Stimulated activated CD4-positive, alpha-beta T cell treated with anti-CD3 and anti-CD28 coated beads, Interleukin-12 subunit alpha, Interleukin-12 subunit beta, amount 100 ng/mL, for 48 hours (primary cell): Measurements from ENCODE around the gene PROP1.
"Not testable (repeated sequence)": the region's sequence is repeated elsewhere in the genome, so short reads cannot be mapped to it uniquely, and the experiment has no call there.

ENCODE experiments used
- DNase-seq, 3 donors: peaks; one replicate each; pipeline ENCODE4 v3.0.0-alpha.2; 2020; ENCODE audit warnings: low read depth in 2 of 3, low spot score in 1 of 3

PROP1 gene

DNA sequence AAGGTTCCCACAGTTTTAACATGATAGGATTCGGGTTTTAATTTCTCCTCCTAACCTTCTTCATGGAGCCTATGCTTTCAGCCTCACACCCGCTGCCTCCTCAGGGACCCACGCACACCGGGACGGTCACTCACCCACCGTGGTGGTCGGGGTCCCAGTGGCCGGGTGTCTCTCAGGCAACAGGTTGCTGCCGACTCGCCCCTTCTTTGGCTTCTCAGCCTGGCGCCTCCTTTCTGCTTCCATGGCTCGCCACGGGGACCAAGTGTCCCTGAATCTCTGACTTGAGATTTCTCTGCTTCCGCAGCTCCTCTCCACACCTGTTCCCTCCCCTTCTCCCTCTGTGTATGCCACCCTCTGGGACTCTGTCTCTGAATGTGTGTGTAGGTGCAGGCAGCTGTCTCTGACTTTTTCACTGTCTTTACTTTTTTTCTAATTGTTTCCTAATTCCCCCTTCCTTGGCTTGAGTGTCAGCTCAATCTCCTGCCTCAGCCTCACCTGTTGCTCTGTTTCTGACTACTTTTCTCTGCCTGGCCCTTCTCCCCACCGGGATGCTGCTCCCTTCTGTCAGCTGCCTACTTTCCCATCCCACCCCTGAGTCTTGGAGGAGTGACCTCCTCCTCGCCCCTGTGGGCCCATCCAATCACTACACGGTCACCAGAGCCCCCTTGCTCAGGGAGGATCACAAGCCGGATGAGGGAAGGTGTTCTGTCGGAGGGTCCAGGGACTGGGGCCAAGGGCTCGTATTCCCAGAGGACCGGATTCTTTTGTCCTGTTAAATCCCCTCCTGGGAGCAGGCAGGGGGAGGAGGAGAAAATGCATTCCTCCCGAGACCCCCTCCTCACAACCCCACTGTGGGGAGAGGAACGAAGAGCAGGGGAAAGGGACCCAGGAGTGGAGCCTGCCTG, at the start of gene PROP1:
Gene PROP1, minus strand, starts transcription at position 552 of the 905 bp plus-strand sequence. Its CDS starts 309 bp downstream, at position 243.
- no peak for DNase-seq

GRCh38 chr5:178019379-178020030, 23.5 kb upstream of the PROP1 start:
- not testable (repeated sequence) for DNase-seq

DNA sequence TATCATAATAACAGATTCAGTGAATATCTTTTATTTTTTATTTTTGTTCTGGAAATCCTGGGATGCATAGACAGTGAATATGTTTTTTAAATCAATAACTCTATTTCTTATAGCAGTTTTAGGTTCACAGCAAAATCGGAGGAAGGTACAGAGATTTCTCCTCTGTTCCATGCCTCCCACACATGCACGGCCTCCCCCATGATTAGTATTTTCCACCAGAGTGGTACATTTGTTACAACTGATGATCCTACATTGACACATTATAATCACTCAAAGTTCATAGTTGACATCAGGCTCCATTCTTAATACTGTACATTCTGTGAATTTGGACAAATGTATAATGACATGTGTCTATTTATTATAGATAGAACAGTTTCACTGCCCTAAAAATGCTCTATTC, 16.7 kb upstream of the PROP1 start:
- not testable (repeated sequence) for DNase-seq

- not testable (repeated sequence) for DNase-seq
Observed at GRCh38 chr5:178011816-178012554, 15.9 kb upstream of the PROP1 start.

DNA sequence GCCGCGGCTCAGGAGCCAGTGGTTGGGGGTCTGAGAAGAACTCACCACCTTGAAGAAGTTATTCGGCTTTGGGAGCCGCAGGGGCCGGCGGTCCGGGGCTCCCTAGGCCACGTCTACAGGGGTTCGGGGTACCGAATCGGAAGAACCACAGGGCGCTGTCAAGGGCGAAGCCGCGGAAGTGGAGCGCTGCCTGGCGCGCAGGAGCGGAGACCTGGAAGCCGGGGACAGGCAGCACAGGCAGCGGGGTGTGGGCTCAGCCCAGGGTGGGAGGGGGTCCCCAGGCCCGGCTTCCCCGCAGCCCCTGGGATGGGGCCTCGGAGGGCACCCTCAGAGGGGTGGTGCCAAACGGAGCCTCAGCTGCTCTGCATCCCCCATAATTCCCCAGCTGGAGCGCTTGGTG, 11.2 kb upstream of the PROP1 start:
- not testable (repeated sequence) for DNase-seq

- DNase-seq = peak; percentile 43 to 74 (median 57)
Observed at GRCh38 chr5:178006536-178007231, 10.6 kb upstream of the PROP1 start.

DNA sequence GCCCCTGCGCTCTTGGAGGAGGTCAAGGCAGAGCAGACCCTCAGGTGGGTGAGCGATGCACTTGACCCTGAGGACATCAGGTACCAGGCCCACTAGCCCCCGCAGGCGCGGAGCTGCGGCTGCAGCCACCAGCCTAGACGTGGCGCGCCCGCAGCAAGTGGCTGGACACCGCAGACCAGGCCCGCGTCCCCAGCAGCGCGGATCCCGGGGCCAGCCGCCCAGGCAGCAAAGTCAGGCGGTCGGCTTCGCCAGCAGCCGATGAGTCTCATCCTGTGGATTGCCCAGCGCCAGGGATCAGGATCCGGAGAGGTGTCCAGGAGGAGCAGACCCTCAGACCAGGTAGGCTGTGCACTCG, 10.1 kb upstream of the PROP1 start:
- not testable (repeated sequence) for DNase-seq

- DNase-seq = no peak
Observed at GRCh38 chr5:177997846-177998245, 1.8 kb upstream of the PROP1 start.

DNA sequence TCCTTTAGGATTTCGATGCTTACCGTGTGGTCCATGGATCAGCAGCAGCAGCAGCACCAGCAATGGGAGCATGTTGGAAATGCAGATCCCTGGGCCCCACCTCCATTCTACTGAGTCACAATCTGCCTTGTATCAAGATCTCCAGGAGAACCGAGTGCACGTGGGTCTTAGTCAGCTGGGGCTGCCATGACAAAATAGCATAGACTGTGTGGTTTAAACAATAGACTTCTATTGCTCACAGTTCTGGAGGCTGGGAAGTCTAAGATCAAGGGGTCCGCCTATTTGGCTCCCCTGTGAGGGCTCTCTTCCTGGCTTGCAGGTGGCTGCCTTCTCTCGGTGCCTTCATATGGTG, 1.3 kb upstream of the PROP1 start:
- no peak for DNase-seq

GRCh38 chr5:177996660-177997318, 747 bp upstream of the PROP1 start:
- DNase-seq = no peak

GRCh38 chr5:177994561-177995190, 1.4 kb downstream of the PROP1 start:
- no peak for DNase-seq

DNA sequence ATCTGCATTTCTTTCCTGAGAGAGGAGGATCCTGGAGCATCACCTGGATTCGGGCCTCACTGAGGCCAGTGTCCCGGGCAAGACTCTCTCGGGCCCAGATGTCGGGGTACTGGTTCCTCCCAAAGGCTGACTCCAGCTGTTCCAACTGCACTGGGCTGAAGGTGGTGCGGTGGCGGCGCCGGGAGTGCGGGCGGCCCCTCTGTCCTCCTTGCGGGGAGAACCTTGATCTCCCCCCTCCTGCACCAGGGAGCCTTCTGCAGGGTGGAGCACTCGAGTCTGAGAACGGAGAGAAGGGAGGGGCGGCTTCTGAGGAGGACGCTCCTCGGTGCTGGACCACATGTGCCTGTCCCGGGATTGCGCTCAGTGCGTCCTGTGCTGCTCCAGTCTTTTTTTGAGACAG, 2.0 kb downstream of the PROP1 start:
- DNase-seq = no peak

DNA sequence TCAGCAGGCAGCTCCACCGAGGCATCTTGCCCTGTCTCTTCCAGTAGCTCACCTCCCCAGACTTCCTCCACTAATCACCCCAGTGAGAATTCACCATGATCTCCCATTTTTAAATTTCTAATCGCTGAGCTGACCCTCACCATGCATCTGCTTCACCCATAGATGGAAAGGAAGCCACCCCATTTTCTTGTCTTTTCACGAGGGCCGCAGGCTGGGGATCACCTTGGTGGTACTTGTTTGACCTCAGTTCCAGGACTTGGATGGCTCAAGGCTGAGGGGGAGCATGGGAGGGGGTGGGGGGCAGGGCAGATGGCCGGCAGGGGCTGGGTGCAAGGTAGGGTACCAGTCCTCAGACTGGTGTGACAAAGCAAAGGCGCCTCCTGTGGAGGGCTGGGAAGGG, 3.6 kb downstream of the PROP1 start:
- DNase-seq = no peak

DNA sequence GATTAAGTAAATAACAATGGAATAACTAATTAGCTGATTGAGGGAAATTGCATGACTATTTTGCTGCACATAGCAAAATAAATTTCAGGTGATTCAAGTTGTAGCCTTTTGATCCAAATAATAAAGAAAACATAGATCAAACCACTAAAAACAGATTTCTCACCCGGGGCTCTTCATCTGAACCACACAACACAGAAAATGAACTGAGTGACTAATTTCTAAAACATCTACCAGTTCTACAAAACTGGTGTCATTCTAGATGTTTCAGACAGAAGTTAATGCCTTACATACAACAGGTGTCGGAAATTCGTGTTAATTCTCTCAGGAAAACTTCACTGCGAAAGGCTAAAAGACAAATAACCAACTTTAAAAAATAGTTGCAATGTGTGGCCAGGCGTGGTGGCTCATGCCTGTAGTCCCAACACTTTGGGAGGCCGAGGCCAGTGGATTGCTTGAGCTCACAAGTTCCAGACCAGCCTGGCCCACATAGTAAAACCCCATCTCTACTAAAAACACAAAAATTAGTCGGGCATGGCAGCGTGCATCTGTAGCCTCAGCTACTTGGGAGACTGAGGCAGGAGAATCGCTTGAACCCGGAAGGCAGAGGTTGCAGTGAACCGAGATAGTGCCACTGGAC, 6.9 kb downstream of the PROP1 start:
- no peak for DNase-seq

DNA sequence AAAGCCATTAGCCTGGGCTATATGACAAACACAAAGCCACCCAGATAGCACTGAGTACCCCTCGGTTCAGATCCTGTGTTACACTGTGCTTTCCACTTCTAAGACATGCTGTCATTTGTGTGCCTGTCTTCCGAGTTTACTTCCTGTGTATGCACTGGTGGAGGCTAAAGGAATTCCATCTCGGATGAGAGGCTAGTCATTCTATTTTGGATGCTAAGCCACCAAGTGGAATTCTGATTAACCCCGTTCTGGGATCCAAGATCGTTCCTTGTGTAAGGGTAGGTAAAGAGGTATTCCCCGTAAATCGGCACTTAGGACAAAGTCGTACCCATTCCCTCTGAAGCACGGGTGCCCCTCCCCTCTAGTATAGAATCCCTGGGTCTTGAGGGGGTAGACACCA, 8.7 kb downstream of the PROP1 start:
- DNase-seq = no peak

GRCh38 chr5:177985430-177986040, 10.5 kb downstream of the PROP1 start:
- DNase-seq = no peak

GRCh38 chr5:177984584-177985206, 11.3 kb downstream of the PROP1 start:
- DNase-seq = no peak

GRCh38 chr5:177983763-177984583, 12.1 kb downstream of the PROP1 start:
- DNase-seq = no peak
